Loucy (cell line): ENCODE results near the gene FCER1A.

Experiments used
- EZH2phosphoT487 ChIP-seq: fragments of 200-600 bp; IDR thresholded peaks from 2 replicates; pipeline ENCODE4 v1.6.1; 2018; ENCODE audit warnings: antibody characterized with exemption, mild to moderate bottlenecking, moderate library complexity, borderline replicate concordance
- TF ChIP-seq, protein P1 (sequence below): fragments of 200-600 bp; sonication (generic); conservative IDR thresholded peaks from 2 replicates; pipeline ENCODE4 v1.5.1; 2014; ENCODE audit warnings: mild to moderate bottlenecking, antibody characterized with exemption, low read length

GRCh38 chr1:159261311-159261710, 40.8 kb upstream of the FCER1A start:
- TF ChIP-seq, protein P1, sequence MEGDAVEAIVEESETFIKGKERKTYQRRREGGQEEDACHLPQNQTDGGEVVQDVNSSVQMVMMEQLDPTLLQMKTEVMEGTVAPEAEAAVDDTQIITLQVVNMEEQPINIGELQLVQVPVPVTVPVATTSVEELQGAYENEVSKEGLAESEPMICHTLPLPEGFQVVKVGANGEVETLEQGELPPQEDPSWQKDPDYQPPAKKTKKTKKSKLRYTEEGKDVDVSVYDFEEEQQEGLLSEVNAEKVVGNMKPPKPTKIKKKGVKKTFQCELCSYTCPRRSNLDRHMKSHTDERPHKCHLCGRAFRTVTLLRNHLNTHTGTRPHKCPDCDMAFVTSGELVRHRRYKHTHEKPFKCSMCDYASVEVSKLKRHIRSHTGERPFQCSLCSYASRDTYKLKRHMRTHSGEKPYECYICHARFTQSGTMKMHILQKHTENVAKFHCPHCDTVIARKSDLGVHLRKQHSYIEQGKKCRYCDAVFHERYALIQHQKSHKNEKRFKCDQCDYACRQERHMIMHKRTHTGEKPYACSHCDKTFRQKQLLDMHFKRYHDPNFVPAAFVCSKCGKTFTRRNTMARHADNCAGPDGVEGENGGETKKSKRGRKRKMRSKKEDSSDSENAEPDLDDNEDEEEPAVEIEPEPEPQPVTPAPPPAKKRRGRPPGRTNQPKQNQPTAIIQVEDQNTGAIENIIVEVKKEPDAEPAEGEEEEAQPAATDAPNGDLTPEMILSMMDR: no peak
- no peak for TF ChIP-seq EZH2phosphoT487
